Endothelial cell of umbilical vein (primary cell): ENCODE data around the gene CABYR. TPM values are rescaled to one million over a fixed set of nuclear protein-coding genes. Genes with fewer than 3 reads are reported as not detected.

Experiments used
- BruUV-seq: library from RNA; stranded (reverse); fragments of 400-500 nt; replicated peaks from 2 replicates; lab custom pipeline; 2021; lab: Mats Ljungman, UMichigan
- CTCF ChIA-PET: fragments of 300-600, 350-600 bp; sonication (Branson Sonifier 250); formaldehyde crosslinking; loops from one replicate; lab custom pipeline; 2021; ENCODE audit warnings: antibody characterized with exemption, inconsistent platforms; lab: Charles Lee
- POLR2A ChIA-PET: fragments of 300-600, 350-600 bp; sonication (Branson Sonifier 250); formaldehyde crosslinking; loops from one replicate; lab custom pipeline; 2021; ENCODE audit warnings: antibody characterized with exemption, inconsistent platforms; lab: Charles Lee
- DNase-seq: peaks from one replicate; pipeline ENCODE4 v3.0.0-alpha.2; 2011; ENCODE audit warnings: low read depth, low spot score
- FAIRE-seq: peaks from 2 replicates; lab custom pipeline; 2011; peaks lifted over from hg19 to GRCh38; lab: Jason Lieb, UNC
- H2AFZ ChIP-seq: 2 replicates; pipeline ENCODE4 v1.6.0; 2012; ENCODE audit warnings: low read depth, low read length, control low read depth, inconsistent platforms
- H3K27ac ChIP-seq: 2 replicates; pipeline ENCODE4 v1.5.1; 2011; ENCODE audit warnings: low read depth, mild to moderate bottlenecking, control low read depth, low read length, moderate library complexity; ENCODE audit not compliant: insufficient read depth
- H3K27me3 ChIP-seq, 2 experiments: 2 replicates each; pipeline versions ENCODE4 v1.6.0 to v1.6.1; 2011; ENCODE audit warnings: low read length in 2 of 2, mixed read lengths in 1 of 2; ENCODE audit not compliant: control insufficient read depth in 2 of 2, insufficient read depth in 2 of 2
- H3K36me3 ChIP-seq, 2 experiments: 2 replicates in 1 of 2; 3 replicates in 1 of 2; pipeline ENCODE4 v1.5.1; 2011; ENCODE audit warnings: low read length in 2 of 2, mild to moderate bottlenecking in 1 of 2, moderate library complexity in 1 of 2; ENCODE audit not compliant: control insufficient read depth in 2 of 2, insufficient read depth in 2 of 2; ENCODE audit errors: extremely low read depth in 1 of 2
- H3K4me1 ChIP-seq: 3 replicates; pipeline ENCODE4 v1.5.1; 2011; ENCODE audit warnings: mild to moderate bottlenecking, low read length; ENCODE audit not compliant: control insufficient read depth, insufficient read depth; ENCODE audit errors: extremely low read depth
- H3K4me2 ChIP-seq: 2 replicates; pipeline ENCODE4 v1.6.1; 2011; ENCODE audit warnings: low read length, control low read depth, mixed read lengths; ENCODE audit not compliant: insufficient read depth
- H3K4me3 ChIP-seq, 3 experiments: fragments of 200-600 bp in 1 of 3; sonication (generic), shearing (Covaris generic) in 1 of 3; replicated peaks in 1 of 3; 2 replicates each; pipeline ENCODE4 v1.5.1; 2011 to 2016; ENCODE audit warnings: control low read depth in 3 of 3, low read length in 3 of 3, mild to moderate bottlenecking in 2 of 3, inconsistent platforms in 1 of 3, low read depth in 1 of 3, moderate library complexity in 1 of 3; ENCODE audit not compliant: insufficient read depth in 1 of 3
- H3K79me2 ChIP-seq: 2 replicates; pipeline ENCODE4 v1.6.0; 2012; ENCODE audit warnings: low read length, inconsistent platforms; ENCODE audit not compliant: control insufficient read depth, insufficient read depth
- H3K9ac ChIP-seq: replicated peaks from 2 replicates; pipeline ENCODE3; 2011; ENCODE audit warnings: low read length, control low read depth; ENCODE audit not compliant: insufficient read depth; ENCODE audit errors: extremely low read depth
- H3K9me1 ChIP-seq: replicated peaks from 3 replicates; pipeline ENCODE4 v1.6.0; 2011; ENCODE audit warnings: mild to moderate bottlenecking, low read length; ENCODE audit not compliant: control insufficient read depth, insufficient read depth; ENCODE audit errors: extremely low read depth
- H3K9me3 ChIP-seq: replicated peaks from 2 replicates; pipeline ENCODE4 v1.5.1; 2012; ENCODE audit warnings: low read length, inconsistent platforms; ENCODE audit not compliant: control insufficient read depth, insufficient read depth
- H4K20me1 ChIP-seq: replicated peaks from 2 replicates; pipeline ENCODE3; 2011; ENCODE audit warnings: mild to moderate bottlenecking, low read length; ENCODE audit not compliant: control insufficient read depth, insufficient read depth; ENCODE audit errors: extremely low read depth
- CTCF ChIP-seq, 2 donors: IDR thresholded peaks; 1 replicate in 1 of 2; 2 replicates in 1 of 2; pipeline ENCODE4 v1.5.1; 2011; ENCODE audit warnings: low read length in 2 of 2, mild to moderate bottlenecking in 2 of 2, moderate library complexity in 2 of 2, control low read depth in 1 of 2, inconsistent platforms in 1 of 2, low read depth in 1 of 2; ENCODE audit not compliant: insufficient read depth in 1 of 2; ENCODE audit errors: extremely low read depth in 1 of 2
- EZH2 ChIP-seq: IDR thresholded peaks from 2 replicates; pipeline ENCODE4 v1.6.1; 2012; ENCODE audit warnings: borderline replicate concordance, low read depth, mild to moderate bottlenecking, moderate library complexity, low read length, inconsistent platforms; ENCODE audit not compliant: severe bottlenecking
- FOS ChIP-seq: IDR thresholded peaks from 2 replicates; pipeline ENCODE4 v1.6.1; 2011; ENCODE audit warnings: mild to moderate bottlenecking, low read length, moderate library complexity, borderline replicate concordance; ENCODE audit not compliant: insufficient read depth
- GATA2 ChIP-seq: IDR thresholded peaks from 2 replicates; pipeline ENCODE4 v1.7.0; 2011; ENCODE audit warnings: low read depth, mild to moderate bottlenecking, moderate library complexity, mixed read lengths, low read length; ENCODE audit not compliant: insufficient read length, insufficient read depth
- JUN ChIP-seq: IDR thresholded peaks from 2 replicates; pipeline ENCODE4 v1.6.1; 2011; ENCODE audit warnings: borderline replicate concordance, low read depth; ENCODE audit not compliant: insufficient read length, insufficient read depth
- MAX ChIP-seq: IDR thresholded peaks from 2 replicates; pipeline ENCODE4 v1.6.1; 2011; ENCODE audit not compliant: insufficient read depth, insufficient read length
- POLR2A ChIP-seq: IDR thresholded peaks from 2 replicates; pipeline ENCODE4 v1.6.1; 2012; ENCODE audit warnings: low read depth, mild to moderate bottlenecking, control low read depth, low read length
- POLR2AphosphoS5 ChIP-seq: IDR thresholded peaks from 2 replicates; pipeline ENCODE4 v1.6.1; 2012; ENCODE audit warnings: low read depth, mild to moderate bottlenecking, control low read depth, low read length, moderate library complexity; ENCODE audit not compliant: insufficient read depth
- dilution Hi-C: fragments of 300-500 bp; cut with MboI; formaldehyde crosslinking; loops from one replicate; pipeline ENCODE4 v1.15.0; 2019; ENCODE audit warnings: low sequenced_read_pairs; ENCODE audit not compliant: extremely low pct_ligation_motif_present
- intact Hi-C: fragments of 100-400 bp; cut with micrococcal nuclease; formaldehyde crosslinking; loops from one replicate; pipeline ENCODE4 v1.10.0; 2022
- polyA plus RNA-seq, 4 experiments: library from polyadenylated mRNA; depleted of rRNA in 3 of 4; stranded (reverse) in 3 of 4; unstranded in 1 of 4; fragments of >200 nt; gene quantifications; 2 replicates each; pipeline versions ENCODE4 v1.2.1 to v1.2.3, GENCODE V29; 2011 to 2012; ENCODE audit warnings: missing spikeins in 1 of 4
- total RNA-seq: library from RNA; stranded (reverse); gene quantifications from 2 replicates; pipeline ENCODE4 v1.2.3, GENCODE V29; 2021

CABYR gene
- total and polyA plus RNA-seq, 2 donors (not counting 3 experiments of a cell fraction or from before 2014, with no cell fraction given) = 3.9 to 8.9 TPM

- CTCF ChIA-PET = interaction anchor here (1.0 to 1.1 kb wide), 2 partner anchors 16 to 20 kb away, joined by 3 read pairs; no protein-coding TSS in a partner anchor
- Histone ChIP-seq H3K9ac (no peak overlapping the region), H3K9me3 (no peaks in the 10 kb centered on the region), H3K4me2 (no peak overlapping the region), H3K9me1 (no peaks in the 10 kb centered on the region), H4K20me1 (no peaks in the 10 kb centered on the region), H3K27ac (no peak overlapping the region), H3K79me2 (no peaks in the 10 kb centered on the region), H2AFZ (no peak overlapping the region), H3K36me3 (no peaks in the 10 kb centered on the region), H3K27me3 (no peaks in the 10 kb centered on the region), H3K4me1 (no peaks in the 10 kb centered on the region), H3K4me3 (no peak overlapping the region)
- TF ChIP-seq EZH2 (no peak), MAX (no peak), POLR2A (no peak), FOS (no peak), POLR2AphosphoS5 (no peak), CTCF (IDR thresholded peaks at IDR 0.05; ENCODE audit: extremely low read depth in 1 of 2, insufficient read depth in 1 of 2, low read depth in 1 of 2, low read length in 2 of 2) (no peak), JUN (no peak), GATA2 (no peak)
- dilution Hi-C loops (no loop called here), intact Hi-C loops (no loop called here)
- POLR2A ChIA-PET = no interaction called here
- no peak for FAIRE-seq
- no peak for DNase-seq
- BruUV-seq = no TSS peak
Measured at GRCh38 chr18:24181806-24182205, 42.9 kb downstream of the CABYR start.
